PFSK-1 (cell line): ENCODE results near the gene KAZN.

ENCODE experiments used
- FOXP2 ChIP-seq: optimal IDR thresholded peaks from 2 replicates; pipeline ENCODE3; 2011; ENCODE audit warnings: borderline replicate concordance, control low read depth, inconsistent platforms; ENCODE audit not compliant: insufficient read depth; ENCODE audit errors: extremely low read length, extremely low read depth
- POLR2AphosphoS5 ChIP-seq: IDR thresholded peaks from 2 replicates; pipeline ENCODE4 v1.6.1; 2012; ENCODE audit warnings: low read depth, mild to moderate bottlenecking, control low read depth, low read length, moderate library complexity
- REST ChIP-seq, 2 experiments: IDR thresholded peaks; 2 replicates each; pipeline versions ENCODE4 v1.6.1 to v1.8.0; 2011 to 2012; ENCODE audit warnings: low read depth in 2 of 2, low read length in 2 of 2, control low read depth in 1 of 2, inconsistent platforms in 1 of 2, mild to moderate bottlenecking in 1 of 2, moderate library complexity in 1 of 2; ENCODE audit not compliant: insufficient read depth in 1 of 2
- SIN3A ChIP-seq: IDR thresholded peaks from 2 replicates; pipeline ENCODE4 v1.6.1; 2012; ENCODE audit warnings: mild to moderate bottlenecking, low read length, moderate library complexity, borderline replicate concordance; ENCODE audit not compliant: insufficient read depth
- TAF1 ChIP-seq: IDR thresholded peaks from 2 replicates; pipeline ENCODE4 v1.6.1; 2012; ENCODE audit warnings: low read length, control low read depth, borderline replicate concordance; ENCODE audit not compliant: insufficient read depth

Gene KAZN

DNA sequence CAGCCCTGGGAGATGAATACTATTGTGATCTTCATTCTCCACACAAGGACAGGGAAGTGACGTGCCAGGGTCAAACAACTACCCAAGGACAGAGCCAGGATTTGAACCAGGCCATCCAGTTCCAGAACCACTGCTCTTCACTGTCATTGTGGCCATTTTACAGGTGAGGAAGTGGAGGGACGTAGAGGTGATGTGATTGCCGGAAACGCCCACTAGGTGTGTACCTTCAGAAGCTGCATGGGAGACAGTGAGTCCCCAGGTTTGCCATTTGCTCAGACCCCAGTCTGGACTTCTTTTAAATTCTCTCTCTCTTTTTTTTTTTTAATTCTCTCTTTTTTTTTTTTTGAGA, 347.5 kb downstream of the KAZN start:
- TF ChIP-seq TAF1 (no peak), POLR2AphosphoS5 (no peak), SIN3A (no peak), REST (IDR thresholded peaks at IDR 0.05; ENCODE audit: insufficient read depth in 1 of 2, low read depth in 2 of 2, low read length in 2 of 2) (no peak), FOXP2 (no peak)

- TF ChIP-seq TAF1 (no peak), REST (IDR thresholded peaks at IDR 0.05; ENCODE audit: insufficient read depth in 1 of 2, low read depth in 2 of 2, low read length in 2 of 2) (no peak)
Observed at GRCh38 chr1:14946684-14947238, 348.3 kb downstream of the KAZN start.

GRCh38 chr1:14947421-14947820, 348.9 kb downstream of the KAZN start:
- TF ChIP-seq SIN3A (no peak), TAF1 (no peak), REST (IDR thresholded peaks at IDR 0.05; ENCODE audit: insufficient read depth in 1 of 2, low read depth in 2 of 2, low read length in 2 of 2) (no peak), FOXP2 (no peak), POLR2AphosphoS5 (no peak)

- TF ChIP-seq POLR2AphosphoS5: no peak
- no peak for TF ChIP-seq SIN3A
Observed at GRCh38 chr1:14948112-14948652, 349.7 kb downstream of the KAZN start.

DNA sequence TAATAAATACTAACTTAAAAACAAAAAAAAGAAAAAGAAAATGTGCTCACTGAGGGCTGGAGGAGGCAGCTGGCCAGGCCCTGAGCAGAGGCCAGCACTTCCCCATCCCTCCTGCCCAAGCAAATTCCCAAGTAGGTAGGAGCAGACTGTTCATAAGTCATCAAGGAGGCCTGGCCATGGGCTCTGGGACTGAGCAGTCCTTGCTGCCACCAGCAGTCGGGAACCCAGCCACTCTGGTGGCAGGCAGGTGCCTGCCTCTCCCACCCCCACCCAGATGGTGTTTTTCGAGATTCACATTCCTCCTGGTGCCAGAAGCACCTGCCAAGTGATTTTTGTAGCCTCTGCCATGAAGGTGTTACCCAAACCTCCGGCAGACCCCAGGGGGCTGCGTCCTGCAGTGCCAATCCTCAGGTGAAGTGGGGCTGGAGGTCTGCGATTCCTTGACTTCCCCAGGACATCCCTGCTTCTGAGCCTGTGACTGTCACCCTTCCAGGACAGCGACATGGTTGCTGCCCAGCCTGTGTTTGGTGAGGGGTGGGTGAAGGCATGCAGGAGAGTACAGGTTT, 350.9 kb downstream of the KAZN start:
- TF ChIP-seq POLR2AphosphoS5: no peak
- TF ChIP-seq FOXP2: no peak
- no peak for TF ChIP-seq REST (IDR thresholded peaks at IDR 0.05; ENCODE audit: insufficient read depth in 1 of 2, low read depth in 2 of 2, low read length in 2 of 2)
- TF ChIP-seq TAF1: no peak
